SH-SY5Y (cell line): ENCODE measurements around the gene ZCWPW2.

Source experiments
- GATA2 ChIP-seq: IDR thresholded peaks from 2 replicates; pipeline ENCODE4 v1.6.1; 2011; ENCODE audit warnings: mild to moderate bottlenecking, low read depth, low read length
- GATA3 ChIP-seq: IDR thresholded peaks from 2 replicates; pipeline ENCODE4 v1.6.1; 2011; ENCODE audit warnings: low read depth, mild to moderate bottlenecking, low read length, moderate library complexity

DNA sequence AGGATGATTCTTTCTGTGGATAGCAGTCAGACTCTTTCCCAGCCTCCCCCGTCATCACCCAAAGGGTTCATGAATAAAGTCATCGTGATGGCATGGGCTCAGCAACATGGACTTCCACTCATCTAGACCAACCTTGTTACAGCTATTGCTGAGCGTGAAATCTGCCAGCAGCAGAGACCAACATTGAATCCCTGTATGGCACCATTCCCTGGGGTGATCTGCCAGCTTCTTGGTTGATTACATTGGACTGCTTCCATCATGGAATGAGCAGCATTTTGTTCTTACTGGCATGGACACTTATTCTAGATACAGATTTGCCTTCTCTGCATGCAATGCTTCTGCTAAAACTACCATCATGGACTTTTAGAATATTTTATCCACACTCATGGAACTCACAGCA, 195.7 kb downstream of the ZCWPW2 start:
- TF ChIP-seq GATA2: no peak
- no peak for TF ChIP-seq GATA3
